ENCODE data around the gene JMJD1C.

Gene JMJD1C

DNA sequence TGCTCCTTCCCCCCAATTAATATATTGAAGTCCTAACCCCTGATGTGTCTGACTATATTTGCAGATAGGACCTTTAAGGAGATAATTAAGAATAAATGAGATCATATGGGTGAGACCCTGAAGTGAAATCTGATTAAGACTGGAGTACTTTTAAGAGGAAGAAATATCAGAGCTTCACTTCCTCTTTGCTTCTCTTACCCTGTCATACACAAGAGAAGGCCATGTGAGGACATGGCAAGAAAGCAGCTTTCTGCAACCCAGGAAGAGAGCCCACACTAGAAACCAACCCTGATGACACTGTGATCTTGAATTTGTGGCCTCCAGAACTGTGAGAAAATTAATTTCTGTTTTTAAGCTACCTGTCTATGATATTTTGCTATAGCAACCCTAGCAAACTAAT, 44.2 kb downstream of the JMJD1C start:
- Histone ChIP-seq H3K79me2 (ENCODE audit: insufficient read depth, low read length) (peaks cover 44% of the 10 kb centered on the region), H4K20me1 (ENCODE audit: low read depth, low read length) (no peaks in the 10 kb centered on the region), H3K9me2 (replicated peaks; ENCODE audit: insufficient read depth, low read length) (no peaks in the 10 kb centered on the region), H3K9ac (ENCODE audit: low read length) (peak overlapping the region; percentile 7; the same call in 1 of the 2 replicates), H3K9me3 (ENCODE audit: insufficient read depth, low read length) (no peaks in the 10 kb centered on the region), H3K27ac (ENCODE audit: low read depth, low read length) (peak overlapping the region; percentile 63), H3F3A (ENCODE audit: insufficient read depth) (peaks cover 11% of the 10 kb centered on the region), H2AFZ (ENCODE audit: low read depth, low read length, severe bottlenecking) (peak overlapping the region; percentile 10), H3K4me2 (ENCODE audit: low read depth, low read length, poor library complexity, severe bottlenecking) (peak overlapping the region; percentile 49), H3K36me3 (ENCODE audit: low read length) (no peaks in the 10 kb centered on the region), H3K4me3 (ENCODE audit: insufficient read depth, low read length, poor library complexity, severe bottlenecking) (no peak overlapping the region), H3K27me3 (ENCODE audit: low read length) (no peaks in the 10 kb centered on the region)
- TF ChIP-seq, protein P1, sequence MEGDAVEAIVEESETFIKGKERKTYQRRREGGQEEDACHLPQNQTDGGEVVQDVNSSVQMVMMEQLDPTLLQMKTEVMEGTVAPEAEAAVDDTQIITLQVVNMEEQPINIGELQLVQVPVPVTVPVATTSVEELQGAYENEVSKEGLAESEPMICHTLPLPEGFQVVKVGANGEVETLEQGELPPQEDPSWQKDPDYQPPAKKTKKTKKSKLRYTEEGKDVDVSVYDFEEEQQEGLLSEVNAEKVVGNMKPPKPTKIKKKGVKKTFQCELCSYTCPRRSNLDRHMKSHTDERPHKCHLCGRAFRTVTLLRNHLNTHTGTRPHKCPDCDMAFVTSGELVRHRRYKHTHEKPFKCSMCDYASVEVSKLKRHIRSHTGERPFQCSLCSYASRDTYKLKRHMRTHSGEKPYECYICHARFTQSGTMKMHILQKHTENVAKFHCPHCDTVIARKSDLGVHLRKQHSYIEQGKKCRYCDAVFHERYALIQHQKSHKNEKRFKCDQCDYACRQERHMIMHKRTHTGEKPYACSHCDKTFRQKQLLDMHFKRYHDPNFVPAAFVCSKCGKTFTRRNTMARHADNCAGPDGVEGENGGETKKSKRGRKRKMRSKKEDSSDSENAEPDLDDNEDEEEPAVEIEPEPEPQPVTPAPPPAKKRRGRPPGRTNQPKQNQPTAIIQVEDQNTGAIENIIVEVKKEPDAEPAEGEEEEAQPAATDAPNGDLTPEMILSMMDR (IDR thresholded peaks at IDR 0.05; ENCODE audit: insufficient read depth, low read length, poor library complexity, severe bottlenecking), result no peak
- no peak for TF ChIP-seq EZH2phosphoT487 (conservative IDR thresholded peaks at IDR 0.05; ENCODE audit: low read length)

DNA sequence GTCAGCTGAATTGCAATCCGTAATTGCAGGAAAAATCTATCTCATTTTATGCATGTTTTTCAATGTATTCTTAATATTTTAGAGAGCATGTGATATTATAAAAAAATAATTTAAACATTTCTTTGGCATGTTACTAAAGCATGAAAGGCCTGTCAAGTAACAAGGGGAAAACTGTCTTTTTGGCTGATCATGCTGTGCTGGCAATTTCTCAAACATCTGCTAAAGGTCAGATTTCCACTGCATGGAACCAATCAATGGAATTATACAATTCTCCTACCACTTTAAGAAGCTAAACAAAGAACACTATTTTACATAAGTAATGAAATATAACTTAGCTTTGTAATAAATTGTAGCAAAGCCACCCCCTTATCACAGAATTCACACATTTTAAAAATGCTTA, 49.4 kb downstream of the JMJD1C start:
- Histone ChIP-seq H3K36me3 (ENCODE audit: low read length) (no peaks in the 10 kb centered on the region), H3K9me3 (ENCODE audit: insufficient read depth, low read length) (no peaks in the 10 kb centered on the region), H3K9me2 (replicated peaks; ENCODE audit: insufficient read depth, low read length) (no peaks in the 10 kb centered on the region), H3K79me2 (ENCODE audit: insufficient read depth, low read length) (peaks cover 47% of the 10 kb centered on the region), H3K9ac (ENCODE audit: low read length) (no peak overlapping the region), H3K4me3 (ENCODE audit: insufficient read depth, low read length, poor library complexity, severe bottlenecking) (no peak overlapping the region), H2AFZ (ENCODE audit: low read depth, low read length, severe bottlenecking) (no peak overlapping the region), H4K20me1 (ENCODE audit: low read depth, low read length) (peaks cover 3% of the 10 kb centered on the region; the same call in 1 of the 2 replicates), H3K27ac (ENCODE audit: low read depth, low read length) (no peak overlapping the region), H3K27me3 (ENCODE audit: low read length) (no peaks in the 10 kb centered on the region), H3K4me2 (ENCODE audit: low read depth, low read length, poor library complexity, severe bottlenecking) (no peak overlapping the region), H3F3A (ENCODE audit: insufficient read depth) (no peaks in the 10 kb centered on the region)
- no peak for TF ChIP-seq EZH2phosphoT487 (conservative IDR thresholded peaks at IDR 0.05; ENCODE audit: low read length)
- TF ChIP-seq, protein P1 (IDR thresholded peaks at IDR 0.05; ENCODE audit: insufficient read depth, low read length, poor library complexity, severe bottlenecking), result no peak

DNA sequence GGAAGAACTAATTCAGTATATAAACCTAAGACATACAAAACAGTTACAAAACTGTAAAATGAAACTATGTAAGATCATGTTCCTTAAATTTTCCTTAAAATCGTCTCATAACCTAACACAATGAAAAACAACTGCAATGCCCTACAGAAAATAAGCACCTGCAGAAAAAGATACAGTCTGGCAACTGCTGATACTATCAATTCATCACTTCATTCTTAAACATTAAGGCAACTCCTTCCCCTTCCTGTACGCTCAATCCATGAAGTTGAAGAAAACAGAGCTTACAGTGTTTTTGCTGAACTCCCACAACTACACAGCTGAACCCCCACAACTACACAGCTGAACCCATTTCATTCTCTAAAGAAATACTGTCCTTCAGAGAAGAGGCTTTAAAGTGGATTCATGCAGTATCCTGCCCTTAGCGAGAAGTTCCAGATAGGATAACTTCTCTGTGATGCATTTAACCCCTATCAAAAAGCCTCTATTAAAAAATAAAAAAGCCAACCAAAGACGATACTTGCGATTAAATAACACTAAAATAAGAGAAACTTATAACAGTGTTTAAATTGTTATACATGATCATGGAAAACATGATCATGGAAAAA, 50.0 kb downstream of the JMJD1C start:
- no peaks in the 10 kb centered on the region for H3K9me3 ChIP-seq (ENCODE audit: insufficient read depth, low read length)
- no peaks in the 10 kb centered on the region for H3K36me3 ChIP-seq (ENCODE audit: low read length)
- H3K27ac ChIP-seq (ENCODE audit: low read depth, low read length), result no peak overlapping the region
- H3F3A ChIP-seq (ENCODE audit: insufficient read depth), result no peaks in the 10 kb centered on the region
- no peak overlapping the region for H2AFZ ChIP-seq (ENCODE audit: low read depth, low read length, severe bottlenecking)
- peaks cover 3% of the 10 kb centered on the region; the same call in 1 of the 2 replicates for H4K20me1 ChIP-seq (ENCODE audit: low read depth, low read length)
- H3K79me2 ChIP-seq (ENCODE audit: insufficient read depth, low read length), result peaks cover 48% of the 10 kb centered on the region
- no peak overlapping the region for H3K9ac ChIP-seq (ENCODE audit: low read length)
- no peaks in the 10 kb centered on the region for H3K9me2 ChIP-seq (replicated peaks; ENCODE audit: insufficient read depth, low read length)
- no peak overlapping the region for H3K4me3 ChIP-seq (ENCODE audit: insufficient read depth, low read length, poor library complexity, severe bottlenecking)
- no peak for TF ChIP-seq EZH2phosphoT487 (conservative IDR thresholded peaks at IDR 0.05; ENCODE audit: low read length)
- TF ChIP-seq, protein P1 (IDR thresholded peaks at IDR 0.05; ENCODE audit: insufficient read depth, low read length, poor library complexity, severe bottlenecking), result no peak
- H3K27me3 ChIP-seq (ENCODE audit: low read length), result no peaks in the 10 kb centered on the region
- no peak overlapping the region for H3K4me2 ChIP-seq (ENCODE audit: low read depth, low read length, poor library complexity, severe bottlenecking)

Measured in SU-DHL-6 (cell line).